Upper lobe of left lung (tissue), 4 donors: ENCODE measurements around the gene SLC7A6.

Experiments used
- CTCF ChIP-seq, 6 experiments: fragments of 450-650 bp in 4 of 6; fragments of 200-600 bp in 2 of 6; sonication (generic) in 2 of 6; IDR thresholded peaks; one replicate each; pipeline ENCODE4 v1.5.1; 2016 to 2019; ENCODE audit warnings: antibody characterized with exemption in 6 of 6
- EP300 ChIP-seq, 4 donors: sonication (generic); formaldehyde crosslinking; IDR thresholded peaks; one replicate each; pipeline ENCODE4 v1.5.1; 2017; ENCODE audit warnings: antibody characterized with exemption in 4 of 4, control low read depth in 2 of 4
- POLR2A ChIP-seq, 4 donors: fragments of 450-650 bp; IDR thresholded peaks; one replicate each; pipeline ENCODE4 v1.5.1; 2016 to 2017; ENCODE audit warnings: antibody characterized with exemption in 4 of 4, mild to moderate bottlenecking in 2 of 4
- POLR2AphosphoS5 ChIP-seq, 2 donors: sonication (generic); formaldehyde crosslinking; IDR thresholded peaks; one replicate each; pipeline ENCODE4 v1.5.1; 2017; ENCODE audit warnings: antibody characterized with exemption in 2 of 2

- TF ChIP-seq CTCF (IDR thresholded peaks at IDR 0.05): no peak
- TF ChIP-seq POLR2A (IDR thresholded peaks at IDR 0.05): no peak
- TF ChIP-seq POLR2AphosphoS5 (IDR thresholded peaks at IDR 0.05): no peak
- no peak for TF ChIP-seq EP300 (IDR thresholded peaks at IDR 0.05)
Observed at GRCh38 chr16:68290450-68290849, 26.1 kb downstream of the SLC7A6 start.
